ENCODE data around the gene WDR91.

WDR91 gene

GRCh38 chr7:135197343-135197742, 14.0 kb downstream of the WDR91 start:
- Histone ChIP-seq H3F3A (ENCODE audit: insufficient read depth, low read length) (no peaks in the 10 kb centered on the region), H4K20me1 (ENCODE audit: insufficient read depth, low read length) (no peaks in the 10 kb centered on the region), H3K4me1 (ENCODE audit: insufficient read depth, low read length, severe bottlenecking) (no peaks in the 10 kb centered on the region), H3K4me3 (ENCODE audit: low read depth, low read length, poor library complexity, severe bottlenecking) (no peak overlapping the region), H3K36me3 (ENCODE audit: insufficient read depth, low read length) (peaks cover 90% of the 10 kb centered on the region), H3K4me2 (ENCODE audit: low read length) (no peak overlapping the region), H3K27me3 (ENCODE audit: insufficient read depth, low read length) (no peaks in the 10 kb centered on the region), H3K9me2 (ENCODE audit: low read depth, low read length) (no peaks in the 10 kb centered on the region), H3K79me2 (ENCODE audit: insufficient read depth, low read length) (no peaks in the 10 kb centered on the region), H3K27ac (ENCODE audit: low read depth, low read length, poor library complexity, severe bottlenecking) (no peak overlapping the region), H2AFZ (ENCODE audit: low read length) (no peak overlapping the region), H3K9ac (ENCODE audit: low read length) (no peak overlapping the region), H3K9me3 (ENCODE audit: low read length) (no peaks in the 10 kb centered on the region)
- TF ChIP-seq EZH2 (IDR thresholded peaks at IDR 0.05; ENCODE audit: borderline replicate concordance, low read length): no peak
- no peak for TF ChIP-seq CTCF (IDR thresholded peaks at IDR 0.05; ENCODE audit: low read length)

GRCh38 chr7:135195968-135196629, 15.2 kb downstream of the WDR91 start:
- H3K9ac ChIP-seq (ENCODE audit: low read length): no peak overlapping the region
- H3K4me2 ChIP-seq (ENCODE audit: low read length): no peak overlapping the region
- H3K9me3 ChIP-seq (ENCODE audit: low read length): no peaks in the 10 kb centered on the region
- TF ChIP-seq CTCF (IDR thresholded peaks at IDR 0.05; ENCODE audit: low read length) (no peak), EZH2 (IDR thresholded peaks at IDR 0.05; ENCODE audit: borderline replicate concordance, low read length) (no peak)
- peaks cover 86% of the 10 kb centered on the region for H3K36me3 ChIP-seq (ENCODE audit: insufficient read depth, low read length)
- no peaks in the 10 kb centered on the region for H4K20me1 ChIP-seq (ENCODE audit: insufficient read depth, low read length)
- H3K4me3 ChIP-seq (ENCODE audit: low read depth, low read length, poor library complexity, severe bottlenecking): no peak overlapping the region
- H3K9me2 ChIP-seq (ENCODE audit: low read depth, low read length): no peaks in the 10 kb centered on the region
- H3K79me2 ChIP-seq (ENCODE audit: insufficient read depth, low read length): no peaks in the 10 kb centered on the region
- no peaks in the 10 kb centered on the region for H3F3A ChIP-seq (ENCODE audit: insufficient read depth, low read length)
- H3K4me1 ChIP-seq (ENCODE audit: insufficient read depth, low read length, severe bottlenecking): no peaks in the 10 kb centered on the region
- no peak overlapping the region for H2AFZ ChIP-seq (ENCODE audit: low read length)
- no peak overlapping the region for H3K27ac ChIP-seq (ENCODE audit: low read depth, low read length, poor library complexity, severe bottlenecking)
- no peaks in the 10 kb centered on the region for H3K27me3 ChIP-seq (ENCODE audit: insufficient read depth, low read length)

- TF ChIP-seq EZH2 (IDR thresholded peaks at IDR 0.05; ENCODE audit: borderline replicate concordance, low read length) (no peak), CTCF (IDR thresholded peaks at IDR 0.05; ENCODE audit: low read length) (no peak)
- Histone ChIP-seq H3K4me3 (ENCODE audit: low read depth, low read length, poor library complexity, severe bottlenecking) (no peak overlapping the region), H3K79me2 (ENCODE audit: insufficient read depth, low read length) (no peaks in the 10 kb centered on the region), H3K36me3 (ENCODE audit: insufficient read depth, low read length) (peaks cover 80% of the 10 kb centered on the region), H2AFZ (ENCODE audit: low read length) (no peak overlapping the region), H4K20me1 (ENCODE audit: insufficient read depth, low read length) (no peaks in the 10 kb centered on the region), H3K9me3 (ENCODE audit: low read length) (no peaks in the 10 kb centered on the region), H3K9me2 (ENCODE audit: low read depth, low read length) (no peaks in the 10 kb centered on the region), H3K27ac (ENCODE audit: low read depth, low read length, poor library complexity, severe bottlenecking) (no peak overlapping the region), H3K27me3 (ENCODE audit: insufficient read depth, low read length) (no peaks in the 10 kb centered on the region), H3F3A (ENCODE audit: insufficient read depth, low read length) (no peaks in the 10 kb centered on the region), H3K9ac (ENCODE audit: low read length) (no peak overlapping the region), H3K4me1 (ENCODE audit: insufficient read depth, low read length, severe bottlenecking) (no peaks in the 10 kb centered on the region), H3K4me2 (ENCODE audit: low read length) (no peak overlapping the region)
These were observed 16.2 kb downstream of the WDR91 start for GRCh38 chr7:135195156-135195555.

All from OCI-LY1 (cell line).